Measurements from ENCODE around the gene TMEM242. TPM values are rescaled to one million over a fixed set of nuclear protein-coding genes. Genes with fewer than 3 reads are reported as not detected.

The TMEM242 gene
- total and polyA plus RNA-seq, 2 of the 8 experiments (the other 6 are each of a cell fraction or from before 2014, with no cell fraction given): 2.4 to 9.0 TPM

DNA sequence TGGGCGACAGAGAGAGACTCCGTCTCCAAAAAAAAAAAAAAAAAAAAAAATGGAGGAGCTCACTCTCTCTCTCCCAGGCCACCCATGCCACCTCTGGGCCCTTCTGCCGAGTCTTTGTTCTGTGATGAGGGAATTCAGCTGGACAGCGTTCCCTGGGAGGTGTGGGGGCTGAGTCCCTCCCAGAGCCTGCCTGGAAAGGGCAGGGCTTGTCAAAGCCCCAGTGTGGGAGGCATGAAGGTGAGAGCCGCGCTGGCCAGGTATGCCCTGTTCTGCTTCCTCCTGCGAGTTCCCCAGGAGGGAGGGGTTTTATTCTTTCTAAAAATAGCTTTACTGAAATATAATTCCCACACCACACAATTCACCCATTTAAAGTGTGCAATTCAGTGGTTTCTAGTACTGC is 69.6 kb downstream of the TMEM242 start:
- Histone ChIP-seq H3K4ac (replicated peaks; ENCODE audit: insufficient read length, low read depth, low read length) (no peak overlapping the region), H3K4me2 (ENCODE audit: insufficient read depth in 1 of 2, low read depth in 2 of 2, low read length in 2 of 2) (no peak overlapping the region), H3K9ac (replicated peaks in 1 of 4; ENCODE audit: extremely low read depth in 1 of 4, low read depth in 3 of 4, low read length in 3 of 4) (no peak overlapping the region), H2BK15ac (ENCODE audit: low read length) (no peak overlapping the region), H4K5ac (ENCODE audit: insufficient read length, low read depth, low read length) (no peak overlapping the region), H2BK20ac (ENCODE audit: low read length) (no peak overlapping the region), H4K8ac (ENCODE audit: extremely low read depth, insufficient read depth, low read length) (no peak overlapping the region), H2BK12ac (ENCODE audit: low read depth, low read length) (no peak overlapping the region), H3K27ac (ENCODE audit: low read depth, low read length) (no peak overlapping the region), H3K79me1 (ENCODE audit: low read depth, low read length) (no peaks in the 10 kb centered on the region), H3K23me2 (ENCODE audit: low read depth, low read length) (no peaks in the 10 kb centered on the region), H3K4me3 (ENCODE audit: extremely low read depth in 1 of 4, insufficient read depth in 2 of 4, low read depth in 3 of 4, low read length in 4 of 4) (no peak overlapping the region), H2AK5ac (ENCODE audit: low read depth, low read length) (no peak overlapping the region), H2AFZ (ENCODE audit: low read length) (no peak overlapping the region), H3K79me2 (ENCODE audit: control insufficient read depth in 1 of 2, insufficient read depth in 2 of 2, low read length in 2 of 2) (no peaks in the 10 kb centered on the region), H3K9me3 (ENCODE audit: insufficient read depth in 2 of 2, low read depth in 1 of 2, low read length in 1 of 2) (no peaks in the 10 kb centered on the region), H2BK120ac (replicated peaks; ENCODE audit: low read depth, low read length) (no peak overlapping the region), H3K4me1 (replicated peaks in 1 of 4; ENCODE audit: control insufficient read depth in 3 of 4, insufficient read depth in 4 of 4, low read length in 3 of 4) (no peaks in the 10 kb centered on the region), H4K20me1 (replicated peaks in 1 of 2; ENCODE audit: control insufficient read depth in 1 of 2, insufficient read depth in 2 of 2, low read length in 2 of 2) (no peaks in the 10 kb centered on the region), H3K14ac (ENCODE audit: insufficient read length) (no peak overlapping the region), H3K18ac (ENCODE audit: extremely low read depth, low read length) (no peak overlapping the region), H3K27me3 (replicated peaks in 1 of 4; ENCODE audit: control insufficient read depth in 3 of 4, extremely low read depth in 1 of 4, insufficient read depth in 3 of 4, low read length in 3 of 4) (no peaks in the 10 kb centered on the region; a peak in 1 of 7 replicates), H4K91ac (replicated peaks; ENCODE audit: insufficient read length, low read length) (no peak overlapping the region), H3K56ac (replicated peaks; ENCODE audit: insufficient read length, low read depth, low read length) (no peak overlapping the region), H3K23ac (ENCODE audit: insufficient read length) (no peak overlapping the region), H2BK5ac (ENCODE audit: low read depth, low read length) (no peak overlapping the region), H3K36me3 (ENCODE audit: control insufficient read depth in 2 of 4, insufficient read depth in 4 of 4, low read length in 3 of 4) (no peaks in the 10 kb centered on the region)
- no peak for DNase-seq (ENCODE audit: low read depth in 1 of 2, low spot score in 2 of 2)
- 80% methylated on average over 4 of the region's 7 CpGs; no CpG with 5 or more reads in 1 of the 2 experiments for WGBS, 2 experiments (ENCODE audit: extremely low coverage in 1 of 2, insufficient coverage in 1 of 2, insufficient read length in 1 of 2, insufficient replicate concordance in 2 of 2, low coverage in 1 of 2, low lambda C conversion rate in 2 of 2, missing lambda C conversion rate in 1 of 2)
- FAIRE-seq: no peak
- POLR2A ChIA-PET (ENCODE audit: partially characterized antibody): no interaction called here
- CTCF ChIA-PET (ENCODE audit: partially characterized antibody): interaction anchor here (0.7 to 2.5 kb wide), 6 partner anchors 10 to 512 kb away, joined by 3 to 14 read pairs (median 3); no protein-coding TSS in a partner anchor
- no peak for TF ChIP-seq ZNF274 (IDR thresholded peaks at IDR 0.05; ENCODE audit: borderline replicate concordance, extremely low read depth, low read length)
- TF ChIP-seq GTF2F1 (IDR thresholded peaks at IDR 0.05; ENCODE audit: borderline replicate concordance, low read depth, low read length): no peak
- no peak for TF ChIP-seq KDM5A (IDR thresholded peaks at IDR 0.05; ENCODE audit: low read length)
- TF ChIP-seq KDM4A (IDR thresholded peaks at IDR 0.05; ENCODE audit: low read depth, low read length, severe bottlenecking): no peak
- TF ChIP-seq CTBP2 (IDR thresholded peaks at IDR 0.05; ENCODE audit: borderline replicate concordance, insufficient read depth, insufficient read length, low read length): no peak
- no peak for TF ChIP-seq EZH2 (IDR thresholded peaks at IDR 0.05; ENCODE audit: low read depth, low read length, severe bottlenecking)
- no peak for TF ChIP-seq SP2 (IDR thresholded peaks at IDR 0.05; ENCODE audit: low read length)
- no peak for TF ChIP-seq TCF12 (IDR thresholded peaks at IDR 0.05; ENCODE audit: low read depth, low read length)
- no peak for TF ChIP-seq NRF1 (IDR thresholded peaks at IDR 0.05; ENCODE audit: low read depth, low read length)
- no peak for TF ChIP-seq CHD1 (IDR thresholded peaks at IDR 0.05; ENCODE audit: low read depth, low read length)
- no peak for TF ChIP-seq TEAD4 (IDR thresholded peaks at IDR 0.05; ENCODE audit: low read depth, low read length)
- TF ChIP-seq PHF8 (conservative IDR thresholded peaks at IDR 0.05; ENCODE audit: low read depth, low read length): no peak
- TF ChIP-seq, protein P1, sequence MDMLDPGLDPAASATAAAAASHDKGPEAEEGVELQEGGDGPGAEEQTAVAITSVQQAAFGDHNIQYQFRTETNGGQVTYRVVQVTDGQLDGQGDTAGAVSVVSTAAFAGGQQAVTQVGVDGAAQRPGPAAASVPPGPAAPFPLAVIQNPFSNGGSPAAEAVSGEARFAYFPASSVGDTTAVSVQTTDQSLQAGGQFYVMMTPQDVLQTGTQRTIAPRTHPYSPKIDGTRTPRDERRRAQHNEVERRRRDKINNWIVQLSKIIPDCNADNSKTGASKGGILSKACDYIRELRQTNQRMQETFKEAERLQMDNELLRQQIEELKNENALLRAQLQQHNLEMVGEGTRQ (IDR thresholded peaks at IDR 0.05; ENCODE audit: low read length): no peak
- no peak for TF ChIP-seq POLR2AphosphoS5 (IDR thresholded peaks at IDR 0.05; ENCODE audit: low read depth, low read length)

Data from H1 (cell line).